Central memory CD8-positive, alpha-beta T cell (primary cell): Measurements from ENCODE around the gene DBNDD1.

Experiments used
- ATAC-seq: fragments of 150-1000 bp; cut with Tn5 transposase; replicated peaks from 2 replicates; pipeline ENCODE4 v1.10.0; 2022; ENCODE audit warnings: mild to moderate bottlenecking, moderate FRiP score, moderate number of reproducible peaks; ENCODE audit not compliant: poor library complexity, severe bottlenecking; ENCODE audit errors: extremely low read depth
- DNase-seq, 2 donors: peaks; one replicate each; pipeline ENCODE4 v3.0.0; 2021; ENCODE audit warnings: low spot score in 2 of 2
- H3K27ac Mint-ChIP-seq: one replicate; pipeline ENCODE4 v1.8.0; 2022; ENCODE audit warnings: low read depth, mild to moderate bottlenecking, moderate library complexity, mixed read lengths
- H3K27me3 Mint-ChIP-seq: one replicate; pipeline ENCODE4 v1.8.0; 2022; ENCODE audit warnings: mixed read lengths
- H3K36me3 Mint-ChIP-seq: one replicate; pipeline ENCODE4 v1.8.0; 2022; ENCODE audit warnings: mild to moderate bottlenecking, moderate library complexity, mixed read lengths; ENCODE audit not compliant: insufficient read depth
- H3K4me1 Mint-ChIP-seq: one replicate; pipeline ENCODE4 v1.8.0; 2022; ENCODE audit warnings: mixed read lengths
- H3K4me3 Mint-ChIP-seq: one replicate; pipeline ENCODE4 v1.8.0; 2022; ENCODE audit warnings: mild to moderate bottlenecking, moderate library complexity, mixed read lengths
- H3K9me3 Mint-ChIP-seq: one replicate; pipeline ENCODE4 v1.8.0; 2022; ENCODE audit warnings: mixed read lengths

The DBNDD1 gene

GRCh38 chr16:89958596-89958995, 60.7 kb downstream of the DBNDD1 start:
- no peak overlapping the region for H3K27ac Mint-ChIP-seq
- DNase-seq (no peak), ATAC-seq (no peak)
- no peaks in the 10 kb centered on the region for H3K9me3 Mint-ChIP-seq
- no peak overlapping the region for H3K4me3 Mint-ChIP-seq
- H3K27me3 Mint-ChIP-seq: no peaks in the 10 kb centered on the region
- H3K4me1 Mint-ChIP-seq: peaks cover 14% of the 10 kb centered on the region
- H3K36me3 Mint-ChIP-seq: peaks cover 16% of the 10 kb centered on the region

GRCh38 chr16:89958068-89958467, 61.2 kb downstream of the DBNDD1 start:
- H3K27ac Mint-ChIP-seq: no peak overlapping the region
- H3K4me3 Mint-ChIP-seq: no peak overlapping the region
- H3K27me3 Mint-ChIP-seq: no peaks in the 10 kb centered on the region
- no peaks in the 10 kb centered on the region for H3K9me3 Mint-ChIP-seq
- peaks cover 16% of the 10 kb centered on the region for H3K36me3 Mint-ChIP-seq
- peaks cover 15% of the 10 kb centered on the region for H3K4me1 Mint-ChIP-seq
- ATAC-seq (no peak), DNase-seq (no peak)

- Mint-ChIP-seq H3K27me3 (no peaks in the 10 kb centered on the region), H3K36me3 (peaks cover 18% of the 10 kb centered on the region), H3K4me3 (no peak overlapping the region), H3K27ac (no peak overlapping the region), H3K9me3 (no peaks in the 10 kb centered on the region), H3K4me1 (peaks cover 15% of the 10 kb centered on the region)
- DNase-seq: no peak
- ATAC-seq: no peak
Observed at GRCh38 chr16:89957216-89957785, 62.0 kb downstream of the DBNDD1 start.

- DNase-seq (no peak), ATAC-seq (no peak)
- H3K27me3 Mint-ChIP-seq: no peaks in the 10 kb centered on the region
- H3K27ac Mint-ChIP-seq: no peak overlapping the region
- no peak overlapping the region for H3K4me3 Mint-ChIP-seq
- peaks cover 20% of the 10 kb centered on the region for H3K36me3 Mint-ChIP-seq
- peaks cover 15% of the 10 kb centered on the region for H3K4me1 Mint-ChIP-seq
- no peaks in the 10 kb centered on the region for H3K9me3 Mint-ChIP-seq
Observed at GRCh38 chr16:89956505-89957215, 62.6 kb downstream of the DBNDD1 start.

- Mint-ChIP-seq H3K36me3 (peaks cover 18% of the 10 kb centered on the region), H3K27ac (no peak overlapping the region), H3K9me3 (no peaks in the 10 kb centered on the region), H3K4me3 (no peak overlapping the region), H3K27me3 (no peaks in the 10 kb centered on the region), H3K4me1 (peaks cover 17% of the 10 kb centered on the region)
- ATAC-seq (no peak), DNase-seq (no peak)
Observed at GRCh38 chr16:89955001-89955685, 64.1 kb downstream of the DBNDD1 start.
